ENCODE data around the gene GBP7.

DNA sequence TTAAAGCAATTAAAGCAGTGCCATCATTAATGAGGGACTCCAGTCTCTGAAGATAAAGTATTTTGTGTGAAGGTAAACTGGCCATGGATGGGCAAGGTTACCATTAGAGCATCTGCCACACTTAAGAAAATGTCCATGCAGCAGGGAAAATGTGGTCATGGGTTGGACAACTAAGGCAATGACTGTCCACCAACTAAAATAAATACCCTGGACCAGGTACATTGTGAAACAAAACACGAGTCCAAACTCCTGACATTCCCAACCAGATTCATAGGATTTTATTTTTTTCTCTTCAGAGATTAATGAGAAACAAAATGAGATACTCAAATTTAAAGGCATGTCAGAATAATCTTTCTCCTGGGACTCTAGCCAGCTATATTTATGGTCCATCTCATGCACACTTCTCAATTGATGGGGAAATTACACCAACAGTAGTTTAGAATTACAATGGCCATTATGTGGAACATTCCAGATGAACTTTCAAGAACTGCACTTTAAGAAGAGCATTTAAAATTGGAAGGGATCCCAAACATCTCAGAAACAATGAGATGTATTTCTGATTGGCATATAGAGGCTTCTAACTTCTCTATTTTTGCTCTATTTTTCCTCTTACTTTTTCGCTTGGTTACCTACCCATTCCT is 8.1 kb downstream of the GBP7 start:
- TF ChIP-seq CTCF (IDR thresholded peaks at IDR 0.05; ENCODE audit: poor library complexity, severe bottlenecking) (no peak), RAD21 (conservative IDR thresholded peaks at IDR 0.05) (no peak)

All from neural cell (in vitro differentiated cells).